Smooth muscle cell (in vitro differentiated cells): ENCODE measurements around the gene ETS1. TPM values are rescaled to one million over a fixed set of nuclear protein-coding genes. Genes with fewer than 3 reads are reported as not detected.
A peak's percentile ranks its signal among the peaks of the same experiment; 100 is the strongest.

ENCODE experiments used
- DNase-seq: peaks from one replicate; lab custom pipeline; 2025; ENCODE audit not compliant: unreplicated experiment; lab: John Stamatoyannopoulos, UW
- H2AFZ ChIP-seq: fragments of 200-600 bp; sonication (generic); 2 replicates; pipeline ENCODE4 v1.6.0; 2016; ENCODE audit warnings: antibody characterized with exemption, low read depth, mild to moderate bottlenecking
- H3F3A ChIP-seq: fragments of 200-600 bp; sonication (generic); 2 replicates; pipeline ENCODE4 v1.6.0; 2017; ENCODE audit warnings: antibody characterized with exemption, low read depth
- H3K27ac ChIP-seq: fragments of 200-600 bp; sonication (generic); 2 replicates; pipeline ENCODE4 v1.5.1; 2016; ENCODE audit warnings: low read depth, mild to moderate bottlenecking
- H3K27me3 ChIP-seq: fragments of 200-600 bp; sonication (generic); 2 replicates; pipeline ENCODE4 v1.6.1; 2016; ENCODE audit warnings: low read depth, mild to moderate bottlenecking
- H3K36me3 ChIP-seq: fragments of 200-600 bp; sonication (generic); 2 replicates; pipeline ENCODE4 v1.5.1; 2016; ENCODE audit warnings: low read depth
- H3K4me1 ChIP-seq: fragments of 200-600 bp; sonication (generic); 2 replicates; pipeline ENCODE4 v1.5.1; 2016; ENCODE audit warnings: low read depth
- H3K4me2 ChIP-seq: fragments of 200-600 bp; sonication (generic); 2 replicates; pipeline ENCODE4 v1.6.0; 2016; ENCODE audit warnings: mild to moderate bottlenecking
- H3K4me3 ChIP-seq: fragments of 200-600 bp; sonication (generic); 2 replicates; pipeline ENCODE4 v1.5.1; 2016; ENCODE audit warnings: mild to moderate bottlenecking
- H3K79me2 ChIP-seq: fragments of 200-600 bp; sonication (generic); 2 replicates; pipeline ENCODE4 v1.6.0; 2016; ENCODE audit warnings: low read depth, mild to moderate bottlenecking
- H3K9ac ChIP-seq: fragments of 200-600 bp; sonication (generic); 2 replicates; pipeline ENCODE4 v1.6.0; 2016; ENCODE audit warnings: low read depth
- H3K9me3 ChIP-seq: fragments of 200-600 bp; sonication (generic); replicated peaks from 2 replicates; pipeline ENCODE4 v1.5.1; 2016; ENCODE audit warnings: low read depth
- H4K20me1 ChIP-seq: fragments of 200-600 bp; sonication (generic); 2 replicates; pipeline ENCODE4 v1.6.0; 2016; ENCODE audit warnings: low read depth
- CTCF ChIP-seq: fragments of 200-600 bp; sonication (generic); IDR thresholded peaks from 2 replicates; pipeline ENCODE4 v1.5.1; 2017; ENCODE audit warnings: borderline replicate concordance, mild to moderate bottlenecking, antibody characterized with exemption; ENCODE audit not compliant: insufficient read depth, poor library complexity, severe bottlenecking
- WGBS: methylation state at CpG from one replicate; pipeline ENCODE4 v1.1.7; 2016; ENCODE audit warnings: low lambda C conversion rate; 5-methylcytosine and 5-hydroxymethylcytosine counted together
- polyA plus RNA-seq: library from polyadenylated mRNA; unstranded; fragments of >200 nt; fragmentation: Nextera tagmentation; extraction: Ambion mirVana; gene quantifications from 2 replicates; pipeline ENCODE4 v1.2.1, GENCODE V29; 2016
- total RNA-seq: library from RNA; depleted of rRNA; stranded (reverse); fragments of >200 nt; gene quantifications from 2 replicates; pipeline ENCODE4 v1.2.3, GENCODE V29; 2014

The ETS1 gene
- total and polyA plus RNA-seq, 2 experiments from 2014 or later: 4.1 to 22.8 TPM

- no peaks in the 10 kb centered on the region for H3K36me3 ChIP-seq
- peaks cover 8% of the 10 kb centered on the region for H3F3A ChIP-seq
- 45% methylated on average over 10 of the region's 10 CpGs for WGBS
- no peaks in the 10 kb centered on the region for H4K20me1 ChIP-seq
- H3K9me3 ChIP-seq: no peaks in the 10 kb centered on the region
- no peak for TF ChIP-seq CTCF
- H3K27ac ChIP-seq: peak overlapping the region; percentile 12
- no peaks in the 10 kb centered on the region for H3K27me3 ChIP-seq
- H2AFZ ChIP-seq: no peak overlapping the region
- peak overlapping the region; percentile 41 for H3K4me2 ChIP-seq
- H3K4me1 ChIP-seq: peaks cover 3% of the 10 kb centered on the region
- H3K4me3 ChIP-seq: no peak overlapping the region
- H3K9ac ChIP-seq: no peak overlapping the region
- no peaks in the 10 kb centered on the region for H3K79me2 ChIP-seq
- no peak for DNase-seq
These were observed 33.5 kb downstream of the ETS1 start for GRCh38 chr11:128553662-128554362.

GRCh38 chr11:128552783-128553661 lies 34.3 kb downstream of the ETS1 start:
- Histone ChIP-seq H3K4me3 (no peak overlapping the region), H4K20me1 (no peaks in the 10 kb centered on the region), H3K4me2 (peak overlapping the region; percentile 41), H2AFZ (peak overlapping the region; percentile 47), H3K27ac (peak overlapping the region; percentile 12), H3K27me3 (no peaks in the 10 kb centered on the region), H3K9me3 (no peaks in the 10 kb centered on the region), H3K9ac (no peak overlapping the region), H3F3A (peaks cover 8% of the 10 kb centered on the region), H3K36me3 (no peaks in the 10 kb centered on the region), H3K4me1 (peaks cover 3% of the 10 kb centered on the region), H3K79me2 (no peaks in the 10 kb centered on the region)
- WGBS: 68% methylated on average over 14 of the region's 14 CpGs
- no peak for DNase-seq
- TF ChIP-seq CTCF: no peak

GRCh38 chr11:128551611-128552335 lies 35.6 kb downstream of the ETS1 start:
- peaks cover 3% of the 10 kb centered on the region for H3K4me1 ChIP-seq
- H3K27me3 ChIP-seq: no peaks in the 10 kb centered on the region
- DNase-seq: no peak
- no peak overlapping the region for H3K9ac ChIP-seq
- H3K79me2 ChIP-seq: no peaks in the 10 kb centered on the region
- H2AFZ ChIP-seq: no peak overlapping the region
- H3K9me3 ChIP-seq: no peaks in the 10 kb centered on the region
- no peak overlapping the region for H3K4me3 ChIP-seq
- H4K20me1 ChIP-seq: no peaks in the 10 kb centered on the region
- H3K36me3 ChIP-seq: no peaks in the 10 kb centered on the region
- WGBS: 89% methylated on average over 9 of the region's 9 CpGs
- H3K4me2 ChIP-seq: no peak overlapping the region
- peaks cover 17% of the 10 kb centered on the region for H3F3A ChIP-seq
- no peak overlapping the region for H3K27ac ChIP-seq
- no peak for TF ChIP-seq CTCF
